Large intestine (tissue), 3 donors: ENCODE data around the gene RMND5B. TPM values are rescaled to one million over a fixed set of nuclear protein-coding genes. Genes with fewer than 3 reads are reported as not detected.

Source experiments
- DNase-seq, 2 donors: peaks; one replicate each; pipeline versions ENCODE4 v3.0.0 to v3.0.0-alpha.2; 2013
- H3K27ac ChIP-seq: one replicate; pipeline ENCODE4 v1.5.1; 2013; ENCODE audit warnings: low read length
- H3K27me3 ChIP-seq: 2 replicates; pipeline ENCODE4 v1.6.1; 2013; ENCODE audit warnings: low read length; ENCODE audit not compliant: control insufficient read depth, insufficient read depth
- H3K36me3 ChIP-seq: 2 replicates; pipeline ENCODE4 v1.6.1; 2013; ENCODE audit warnings: low read length; ENCODE audit not compliant: control insufficient read depth, insufficient read depth
- H3K4me1 ChIP-seq: one replicate; pipeline ENCODE4 v1.6.1; 2013; ENCODE audit warnings: low read length; ENCODE audit not compliant: control insufficient read depth, insufficient read depth
- H3K4me3 ChIP-seq: one replicate; pipeline ENCODE4 v1.5.1; 2013; ENCODE audit warnings: low read length
- H3K9me3 ChIP-seq: one replicate; pipeline ENCODE4 v1.6.1; 2013; ENCODE audit warnings: mild to moderate bottlenecking, low read depth, low read length, moderate library complexity; ENCODE audit not compliant: control insufficient read depth
- WGBS: methylation state at CpG from one replicate; pipeline ENCODE4 v1.1.5; 2013; ENCODE audit warnings: low lambda C conversion rate; ENCODE audit not compliant: insufficient coverage; 5-methylcytosine and 5-hydroxymethylcytosine counted together
- polyA plus RNA-seq: library from polyadenylated mRNA; unstranded; fragments of 120-200 nt; gene quantifications from one replicate; pipeline ENCODE4 v1.2.1, GENCODE V29; 2013

RMND5B gene
- polyA plus RNA-seq, 1 donor = 28.9 TPM

GRCh38 chr5:178174456-178174855 lies 43.6 kb downstream of the RMND5B start:
- WGBS = 90% methylated on average over 3 of the region's 3 CpGs

GRCh38 chr5:178176791-178177190 lies 46.0 kb downstream of the RMND5B start:
- DNase-seq = no peak
- WGBS = no CpG with 5 or more reads among the region's 6 CpGs
- no peak overlapping the region for H3K27ac ChIP-seq
- H3K9me3 ChIP-seq = no peaks in the 10 kb centered on the region
- H3K4me1 ChIP-seq = no peaks in the 10 kb centered on the region
- H3K36me3 ChIP-seq = no peaks in the 10 kb centered on the region
- H3K27me3 ChIP-seq = no peaks in the 10 kb centered on the region
- no peak overlapping the region for H3K4me3 ChIP-seq

More at GRCh38 chr5:178174456-178174855, 43.6 kb downstream of the RMND5B start:
- no peaks in the 10 kb centered on the region for H3K9me3 ChIP-seq
- no peak overlapping the region for H3K27ac ChIP-seq
- DNase-seq = no peak
- H3K36me3 ChIP-seq = no peaks in the 10 kb centered on the region
- H3K4me1 ChIP-seq = no peaks in the 10 kb centered on the region
- peaks cover 4% of the 10 kb centered on the region for H3K27me3 ChIP-seq
- no peak overlapping the region for H3K4me3 ChIP-seq

- Histone ChIP-seq H3K4me1 (no peaks in the 10 kb centered on the region), H3K4me3 (no peak overlapping the region), H3K27me3 (no peaks in the 10 kb centered on the region), H3K9me3 (no peaks in the 10 kb centered on the region), H3K36me3 (no peaks in the 10 kb centered on the region), H3K27ac (no peak overlapping the region)
- WGBS = no CpG with 5 or more reads among the region's 8 CpGs
- DNase-seq = no peak
These were observed 46.8 kb downstream of the RMND5B start for GRCh38 chr5:178177569-178177968.

- no CpG with 5 or more reads among the region's 9 CpGs for WGBS
- H3K4me1 ChIP-seq = no peaks in the 10 kb centered on the region
- H3K27me3 ChIP-seq = no peaks in the 10 kb centered on the region
- H3K9me3 ChIP-seq = no peaks in the 10 kb centered on the region
- no peaks in the 10 kb centered on the region for H3K36me3 ChIP-seq
- H3K4me3 ChIP-seq = no peak overlapping the region
- no peak for DNase-seq
- no peak overlapping the region for H3K27ac ChIP-seq
These were observed 49.5 kb downstream of the RMND5B start for GRCh38 chr5:178180141-178180863.

GRCh38 chr5:178182158-178182876 lies 51.5 kb downstream of the RMND5B start:
- 60% methylated on average over 1 of the region's 4 CpGs for WGBS
- Histone ChIP-seq H3K27ac (no peak overlapping the region), H3K9me3 (no peaks in the 10 kb centered on the region)

GRCh38 chr5:178186427-178186826 lies 55.6 kb downstream of the RMND5B start:
- Histone ChIP-seq H3K9me3 (no peaks in the 10 kb centered on the region), H3K4me3 (no peak overlapping the region), H3K36me3 (no peaks in the 10 kb centered on the region), H3K27ac (no peak overlapping the region), H3K27me3 (no peaks in the 10 kb centered on the region), H3K4me1 (no peaks in the 10 kb centered on the region)
- 80% methylated on average over 2 of the region's 6 CpGs for WGBS
- no peak for DNase-seq

More at GRCh38 chr5:178182158-178182876, 51.5 kb downstream of the RMND5B start:
- H3K27me3 ChIP-seq = no peaks in the 10 kb centered on the region
- no peak for DNase-seq
- H3K36me3 ChIP-seq = no peaks in the 10 kb centered on the region
- no peaks in the 10 kb centered on the region for H3K4me1 ChIP-seq
- H3K4me3 ChIP-seq = no peak overlapping the region

GRCh38 chr5:178187014-178187413 lies 56.2 kb downstream of the RMND5B start, which contains the start of gene GMCL2:
Gene GMCL2, minus strand, starts transcription at chr5:178187371. Its CDS starts 72 bp downstream, at chr5:178187299.
- Histone ChIP-seq H3K4me3 (no peak within 1 kb of the TSS), H3K27me3 (no peaks in the 10 kb centered on the region), H3K36me3 (no peaks in the 10 kb centered on the region), H3K27ac (no peak within 1 kb of the TSS), H3K9me3 (no peaks in the 10 kb centered on the region), H3K4me1 (no peaks in the 10 kb centered on the region)
- no peak for DNase-seq
- WGBS = no CpG with 5 or more reads among the region's 27 CpGs

- Histone ChIP-seq H3K27me3 (peaks cover 10% of the 10 kb centered on the region), H3K4me3 (no peak overlapping the region), H3K27ac (no peak overlapping the region), H3K9me3 (no peaks in the 10 kb centered on the region), H3K4me1 (no peaks in the 10 kb centered on the region), H3K36me3 (no peaks in the 10 kb centered on the region)
- DNase-seq = no peak
- WGBS = no CpG with 5 or more reads among the region's 2 CpGs
These were observed 58.6 kb downstream of the RMND5B start for GRCh38 chr5:178189433-178189832.

DNA sequence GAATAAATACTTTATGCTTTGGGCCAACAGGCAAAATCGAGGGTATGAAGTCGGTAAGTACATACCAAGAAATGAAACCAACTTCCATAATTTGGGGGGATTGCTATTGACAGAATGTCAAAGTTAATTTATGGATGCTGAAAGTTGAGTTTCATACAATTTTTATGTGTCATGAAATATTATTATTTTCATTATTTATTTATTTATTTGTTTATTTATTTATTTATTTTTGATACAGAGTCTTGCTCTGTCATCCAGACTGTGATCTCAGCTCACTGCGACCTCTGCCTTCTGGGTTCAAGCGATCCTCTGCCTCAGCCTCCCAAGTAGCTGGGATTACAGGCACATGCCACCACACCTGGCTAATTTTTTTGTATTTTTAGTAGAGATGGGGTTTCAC lies 60.8 kb downstream of the RMND5B start:
- Histone ChIP-seq H3K27ac (no peak overlapping the region), H3K27me3 (peaks cover 22% of the 10 kb centered on the region), H3K9me3 (no peaks in the 10 kb centered on the region), H3K4me1 (no peaks in the 10 kb centered on the region), H3K36me3 (no peaks in the 10 kb centered on the region), H3K4me3 (no peak overlapping the region)
- no peak for DNase-seq
- 100% methylated on average over 2 of the region's 4 CpGs for WGBS

GRCh38 chr5:178192244-178192643 lies 61.4 kb downstream of the RMND5B start:
- Histone ChIP-seq H3K27me3 (peaks cover 22% of the 10 kb centered on the region), H3K36me3 (no peaks in the 10 kb centered on the region), H3K9me3 (no peaks in the 10 kb centered on the region), H3K4me1 (no peaks in the 10 kb centered on the region), H3K4me3 (no peak overlapping the region), H3K27ac (no peak overlapping the region)
- WGBS = no CpG with 5 or more reads among the region's 2 CpGs
- DNase-seq = no peak
